ENCODE results near the gene TMEM132D.
"Not testable (repeated sequence)": the region's sequence is repeated elsewhere in the genome, so short reads cannot be mapped to it uniquely, and the experiment has no call there.

TMEM132D gene
- 0 reads per million in 2 donors for total RNA-seq

GRCh38 chr12:129903956-129904829, at the start of gene TMEM132D:
TMEM132D (minus strand) TSS chr12:129904025.
- DNase-seq: peak in 1 of 5 experiments; percentile 17

DNA sequence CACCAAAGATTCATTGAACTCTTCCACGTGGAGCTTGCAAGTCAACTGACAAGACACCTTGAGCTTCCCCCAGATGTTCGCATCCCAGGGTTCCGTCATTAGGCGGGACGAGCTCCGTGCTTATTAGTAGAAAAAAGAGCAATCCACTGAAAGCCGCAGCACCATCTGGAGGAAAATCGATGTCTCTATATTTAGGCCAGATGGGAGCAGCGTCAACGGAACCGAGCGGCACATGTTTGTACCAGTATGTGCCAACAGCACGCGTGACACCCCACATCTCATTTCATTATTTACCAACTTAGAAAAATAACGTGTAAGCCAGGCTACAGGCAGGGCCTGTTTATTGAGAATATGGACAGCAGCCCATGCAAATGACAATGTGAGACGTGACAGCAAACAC, 45.8 kb upstream of the TMEM132D start:
- DNase-seq: no peak

- no peak for DNase-seq
These were observed 37.8 kb upstream of the TMEM132D start for GRCh38 chr12:129941618-129942017.

DNA sequence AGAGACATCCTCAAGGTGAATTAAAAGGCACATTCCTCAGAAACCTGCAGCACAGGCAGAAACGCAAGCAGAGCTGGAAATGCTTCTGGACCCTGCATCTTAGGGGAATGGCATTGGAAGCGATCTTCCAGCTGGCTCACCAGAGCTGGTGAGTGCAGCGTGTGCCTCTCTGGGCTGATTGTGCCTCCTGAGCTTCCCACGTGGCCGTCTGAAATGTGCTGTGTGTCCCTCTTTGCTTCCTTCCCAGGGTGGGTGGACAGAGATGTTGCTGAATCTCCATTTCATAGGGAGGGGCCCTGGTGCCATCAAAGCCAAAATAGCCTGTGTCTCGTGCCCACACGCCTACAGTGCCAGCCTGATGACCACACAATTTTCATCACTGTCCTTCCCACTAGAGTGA, 34.3 kb upstream of the TMEM132D start:
- no peak for DNase-seq

GRCh38 chr12:129937426-129937825, 33.6 kb upstream of the TMEM132D start:
- DNase-seq: no peak

DNA sequence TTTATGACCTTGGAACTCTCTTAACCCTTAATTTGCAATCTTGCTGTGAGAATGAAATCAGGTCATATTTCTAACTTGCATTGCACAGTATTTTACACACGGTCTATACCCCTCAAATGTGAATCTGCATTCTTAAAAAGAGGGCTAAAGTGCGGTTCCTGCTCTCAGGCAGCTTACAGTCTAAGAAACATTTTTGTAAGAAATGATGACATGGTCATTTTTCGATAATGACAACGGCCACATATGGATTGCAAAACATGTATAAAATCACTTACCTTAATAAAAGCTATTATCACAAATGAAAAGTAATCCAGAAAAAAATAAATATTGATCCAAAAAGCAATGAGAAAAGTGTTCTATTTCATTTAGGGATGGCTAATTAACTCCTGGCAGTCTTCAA, 24.8 kb upstream of the TMEM132D start:
- no peak for DNase-seq

DNA sequence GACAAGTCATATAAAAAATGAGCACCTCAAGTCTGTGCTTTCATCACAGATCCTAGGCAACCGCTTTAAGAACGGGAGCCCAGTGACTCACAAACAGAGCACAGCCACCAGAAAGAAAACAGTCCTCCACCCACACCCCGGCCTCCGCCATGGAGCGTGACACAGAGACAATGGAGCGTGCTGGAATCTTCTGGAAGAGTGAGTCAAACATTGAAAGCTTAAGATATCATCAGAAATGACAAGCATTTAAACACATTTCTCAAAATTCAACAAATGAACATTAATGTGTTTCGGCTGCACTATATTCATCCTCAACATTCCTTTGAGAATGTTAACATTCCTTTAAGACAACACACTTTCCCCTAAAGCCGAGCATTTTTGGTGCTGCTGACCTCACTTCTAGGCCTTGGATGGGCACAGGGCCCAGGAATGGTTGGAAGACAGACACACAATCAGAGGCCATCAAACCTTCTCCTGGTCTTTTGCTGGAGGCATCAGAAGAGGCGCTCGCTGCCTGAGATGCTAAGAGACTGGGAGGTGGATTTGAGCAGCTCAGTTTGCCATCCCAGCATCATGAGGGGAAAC, 23.6 kb upstream of the TMEM132D start:
- no peak for DNase-seq

DNA sequence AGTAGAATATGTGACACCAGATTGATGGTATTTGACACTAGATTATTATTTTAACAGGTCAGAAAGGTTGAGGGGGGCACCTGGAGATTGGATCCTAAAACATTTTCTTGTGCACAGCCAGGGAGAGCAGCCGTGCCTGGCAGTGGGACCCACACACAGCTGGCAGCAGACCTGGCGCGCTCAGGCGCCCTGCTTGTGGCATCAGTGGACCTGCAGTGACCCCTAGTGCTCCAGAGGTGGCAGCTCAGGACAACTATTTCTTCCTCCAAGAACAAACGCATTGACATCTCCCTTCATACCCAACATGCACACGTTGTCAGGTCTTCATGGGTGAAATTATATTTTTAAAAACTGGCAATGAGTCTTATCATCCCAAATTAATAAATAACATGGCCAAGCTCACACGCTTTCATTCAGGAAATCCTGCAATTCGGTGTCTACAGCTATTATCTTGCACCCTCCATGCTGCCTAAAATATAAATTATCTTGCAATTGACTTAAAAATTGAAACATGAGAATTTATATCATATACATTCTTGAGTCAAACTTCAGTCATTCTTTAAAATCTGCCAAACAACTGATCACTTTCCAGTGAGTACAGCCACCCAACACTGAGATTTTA, 7.7 kb upstream of the TMEM132D start:
- peak in 1 of 5 experiments; percentile 42 for DNase-seq

- DNase-seq: no peak
These were observed 5.5 kb upstream of the TMEM132D start for GRCh38 chr12:129909051-129910020.

DNA sequence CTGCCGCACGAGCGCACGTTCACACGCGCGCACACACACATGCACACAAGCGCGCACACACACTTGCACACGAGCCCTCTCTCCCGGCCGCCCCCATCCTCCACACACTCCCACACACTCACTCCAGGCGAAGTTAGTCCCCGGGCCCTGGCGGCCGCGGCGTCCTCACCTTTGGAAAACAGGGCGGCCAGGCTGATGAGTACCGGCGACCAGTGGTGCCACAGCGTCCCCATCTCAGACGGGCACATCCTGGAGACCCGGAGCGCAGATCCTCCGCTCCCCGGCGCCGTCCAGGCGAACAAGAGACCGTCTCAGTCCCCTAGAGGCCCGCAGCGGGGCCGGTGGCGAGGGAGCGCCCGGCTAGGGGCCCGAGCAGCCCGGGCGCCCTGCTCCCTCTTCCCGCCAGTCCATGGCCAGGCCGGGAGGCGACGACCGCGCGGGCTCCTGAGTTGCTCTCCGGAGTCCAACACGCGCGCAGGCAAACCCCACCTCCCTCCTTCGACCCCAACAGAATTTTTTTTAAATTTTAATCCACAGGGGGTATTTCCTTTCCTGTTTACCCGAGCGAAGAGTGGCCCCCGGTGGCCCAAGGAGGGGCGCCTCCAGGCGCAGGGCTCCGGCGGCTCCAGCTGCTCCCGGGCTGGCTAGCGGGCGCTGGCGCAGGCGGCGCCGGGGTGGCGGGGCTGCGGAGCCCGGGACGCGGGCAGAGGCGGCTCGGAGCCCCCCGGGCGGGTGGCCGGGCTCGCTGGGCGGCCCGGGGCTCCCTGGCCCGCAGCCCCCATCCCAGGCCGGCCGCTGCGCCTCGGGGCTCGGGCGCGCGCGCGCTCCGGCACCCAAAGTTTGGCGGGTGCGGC, 506 bp downstream of the TMEM132D start:
- DNase-seq: peak in 1 of 5 experiments; percentile 6

DNA sequence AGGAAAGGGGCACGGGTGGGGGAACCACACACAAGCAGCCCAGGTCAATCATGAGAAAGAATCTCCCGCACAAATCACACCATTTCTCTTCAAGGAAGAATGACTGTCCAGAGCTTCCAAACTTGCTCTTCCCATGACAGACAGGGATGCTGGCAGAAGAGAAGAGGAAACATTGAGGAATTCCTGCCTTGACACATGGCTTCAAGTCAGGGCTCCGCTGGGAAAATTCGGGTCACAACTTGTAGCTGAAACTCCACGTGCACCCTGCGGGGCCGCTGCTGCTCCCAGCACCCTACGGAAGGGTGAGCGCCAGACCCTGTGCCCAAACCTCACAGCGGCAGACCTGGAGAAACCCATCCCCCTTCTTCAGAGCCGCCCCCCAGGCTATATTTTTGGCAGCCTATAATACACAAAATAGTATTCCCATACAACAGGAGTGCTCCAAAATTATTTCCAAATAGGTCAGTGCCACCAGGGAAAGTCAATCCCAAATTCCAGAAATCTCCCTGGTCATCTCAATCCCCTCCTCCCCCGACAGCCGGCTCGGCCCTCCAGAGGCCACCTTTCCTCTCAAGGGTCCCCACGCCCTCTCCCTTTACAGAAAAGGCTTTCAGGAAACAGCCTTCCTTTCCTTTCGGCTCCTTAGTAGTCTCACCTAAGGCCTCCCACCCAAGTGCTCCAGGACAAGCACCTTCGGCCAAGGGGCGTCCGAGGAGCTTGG, 1.3 kb downstream of the TMEM132D start:
- DNase-seq: no peak

GRCh38 chr12:129901254-129901653, 2.6 kb downstream of the TMEM132D start:
- DNase-seq: no peak

GRCh38 chr12:129900306-129900705, 3.5 kb downstream of the TMEM132D start:
- DNase-seq: no peak

DNA sequence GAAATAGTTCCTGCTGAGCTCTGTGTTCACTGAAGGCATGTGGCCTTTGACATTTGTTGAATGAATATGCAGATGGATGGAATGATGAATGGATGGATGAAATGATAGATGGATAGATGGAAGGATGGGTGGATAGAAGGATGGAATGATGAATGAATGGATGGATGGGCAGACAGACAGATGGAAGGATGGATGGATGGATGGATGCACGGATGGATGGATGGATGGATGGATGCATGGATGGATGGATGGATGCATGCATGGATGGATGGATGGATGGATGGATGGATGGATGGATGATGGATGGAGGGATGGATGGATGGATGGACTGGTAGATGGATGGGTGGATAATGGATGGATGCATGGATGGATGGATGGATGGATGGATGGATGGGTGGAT, 4.8 kb downstream of the TMEM132D start:
- not testable (repeated sequence) for DNase-seq

- DNase-seq: no peak
These were observed 10.1 kb downstream of the TMEM132D start for GRCh38 chr12:129893691-129894090.

DNA sequence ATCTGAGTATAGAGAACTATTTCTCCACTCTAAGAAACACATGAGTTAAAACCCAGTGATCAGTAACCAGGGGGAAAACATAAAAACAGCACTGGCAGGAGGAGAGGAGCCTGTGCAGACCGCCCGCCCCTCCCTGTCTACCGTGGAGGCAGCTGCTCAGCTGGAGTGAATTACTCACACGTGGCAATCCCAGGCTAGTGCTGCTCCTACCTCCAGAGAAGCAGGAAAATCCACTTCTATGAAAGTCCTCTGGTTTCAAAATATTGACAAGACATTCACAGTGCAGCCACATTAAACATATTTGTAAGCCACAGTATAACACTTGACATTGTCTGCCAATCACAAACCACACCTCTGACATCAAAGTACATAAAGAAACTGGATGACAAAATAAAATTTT, 16.7 kb downstream of the TMEM132D start:
- DNase-seq: no peak

GRCh38 chr12:129886541-129886940, 17.3 kb downstream of the TMEM132D start:
- no peak for DNase-seq

- no peak for DNase-seq
These were observed 18.5 kb downstream of the TMEM132D start for GRCh38 chr12:129885287-129885686.

- no peak for DNase-seq
These were observed 26.4 kb downstream of the TMEM132D start for GRCh38 chr12:129877411-129877810.

GRCh38 chr12:129873833-129874208, 30.0 kb downstream of the TMEM132D start:
- DNase-seq: no peak

All from T-helper 2 cell (primary cell).